Epithelial cell of esophagus (primary cell): ENCODE data around the gene RNF4.
"Not testable (repeated sequence)": the region's sequence is repeated elsewhere in the genome, so short reads cannot be mapped to it uniquely, and the experiment has no call there.

ENCODE experiments used
- DNase-seq: peaks from one replicate; pipeline ENCODE4 v3.0.0; 2010; ENCODE audit warnings: low read depth
- H3K4me3 ChIP-seq: 2 replicates; pipeline ENCODE4 v1.5.1; 2011; ENCODE audit warnings: mild to moderate bottlenecking, low read length, control low read depth
- CTCF ChIP-seq: IDR thresholded peaks from 2 replicates; pipeline ENCODE4 v1.5.1; 2011; ENCODE audit warnings: low read depth, mild to moderate bottlenecking, low read length, control low read depth, inconsistent platforms; ENCODE audit not compliant: insufficient read depth; ENCODE audit errors: missing control alignments

The RNF4 gene

GRCh38 chr4:2461246-2461960 is 7.5 kb upstream of the RNF4 start:
- TF ChIP-seq CTCF = no peak
- no peak for DNase-seq

DNA sequence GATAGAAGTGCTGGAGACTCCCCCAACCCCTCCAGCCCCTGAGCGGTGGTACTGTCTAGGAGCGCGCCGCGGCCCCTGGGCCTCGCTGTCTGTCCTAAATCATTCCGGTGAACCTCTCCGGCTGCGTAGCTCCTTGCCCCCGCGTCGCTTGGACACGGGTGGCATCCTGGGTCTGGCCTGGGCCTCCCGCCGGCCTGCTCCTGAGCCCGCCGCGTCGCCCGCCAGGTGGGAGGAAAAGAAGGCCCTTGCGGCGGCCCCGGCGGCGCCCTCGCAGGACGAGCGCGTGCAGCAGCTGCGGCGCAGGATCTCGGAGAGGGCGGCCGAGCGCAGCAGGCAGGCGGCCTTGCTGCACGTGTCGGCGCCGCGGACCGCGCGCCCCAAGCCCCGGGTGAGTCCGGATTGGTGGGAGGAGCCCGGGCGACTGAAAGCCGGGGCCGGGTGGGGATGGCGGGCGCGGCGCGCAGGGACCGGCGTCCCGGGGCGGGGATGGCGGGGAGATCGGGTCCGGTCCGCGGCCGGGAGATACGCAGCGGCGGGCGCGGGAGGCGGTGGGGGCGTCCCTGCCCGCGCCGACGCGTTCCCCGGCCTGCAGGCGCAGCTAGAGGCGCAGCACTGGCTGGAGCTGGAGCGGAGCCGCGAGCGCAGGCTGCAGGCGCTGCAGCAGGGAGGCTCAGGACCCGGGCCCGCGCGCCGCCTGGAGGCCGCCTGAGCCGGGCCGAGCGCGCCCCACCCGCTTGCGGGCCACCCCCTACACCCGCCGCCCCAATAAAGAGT is 6.5 kb upstream of the RNF4 start:
- peak; percentile 69 for DNase-seq
- H3K4me3 ChIP-seq = peak overlapping the region; percentile 3

More at GRCh38 chr4:2461246-2461960, 7.5 kb upstream of the RNF4 start:
- no peak overlapping the region for H3K4me3 ChIP-seq

GRCh38 chr4:2462992-2463762 is 5.7 kb upstream of the RNF4 start:
- peak overlapping the region; percentile 3 for H3K4me3 ChIP-seq
- DNase-seq = no peak
- TF ChIP-seq CTCF = no peak

More for the DNA sequence above, 6.5 kb upstream of the RNF4 start:
- TF ChIP-seq CTCF = no peak

GRCh38 chr4:2465032-2465431 is 3.9 kb upstream of the RNF4 start:
- no peak for TF ChIP-seq CTCF
- no peak overlapping the region for H3K4me3 ChIP-seq
- DNase-seq = no peak

- H3K4me3 ChIP-seq, DNase-seq: not testable (repeated sequence)
Observed at GRCh38 chr4:2465544-2465943, 3.4 kb upstream of the RNF4 start.

- TF ChIP-seq CTCF = no peak
- DNase-seq = peak; percentile 65
- H3K4me3 ChIP-seq = peak overlapping the region; percentile 90
Observed at GRCh38 chr4:2469192-2469984, 482 bp downstream of the RNF4 start.
